ENCODE data around the gene ARCN1. TPM values are rescaled to one million over a fixed set of nuclear protein-coding genes. Genes with fewer than 3 reads are reported as not detected.

Gene ARCN1
- total RNA-seq, 1 donor from 2014 or later, result 112 TPM

- Histone ChIP-seq H3K4me3 (no peak overlapping the region), H3F3A (ENCODE audit: low read depth) (peaks cover 2% of the 10 kb centered on the region), H3K4me1 (peaks cover 5% of the 10 kb centered on the region), H3K36me3 (no peaks in the 10 kb centered on the region), H3K9me3 (ENCODE audit: low read depth) (no peaks in the 10 kb centered on the region), H4K20me1 (ENCODE audit: low read depth) (no peaks in the 10 kb centered on the region), H3K9ac (no peak overlapping the region), H3K4me2 (no peak overlapping the region), H3K79me2 (ENCODE audit: low read depth) (peaks cover 1% of the 10 kb centered on the region), H2AFZ (replicated peaks) (no peak overlapping the region), H3K27ac (no peak overlapping the region), H3K27me3 (no peaks in the 10 kb centered on the region)
- TF ChIP-seq EZH2 (IDR thresholded peaks at IDR 0.05) (no peak), EZH2phosphoT487 (IDR thresholded peaks at IDR 0.05) (no peak), CTCF (IDR thresholded peaks at IDR 0.05) (no peak)
- no peak for DNase-seq (ENCODE audit: low spot score)
- H3K4me1 Mint-ChIP-seq, result peaks cover 7% of the 10 kb centered on the region
- no peaks in the 10 kb centered on the region for H3K9me3 Mint-ChIP-seq
- no peak overlapping the region for H3K4me3 Mint-ChIP-seq
- H3K27ac Mint-ChIP-seq, result no peak overlapping the region
- peaks cover 18% of the 10 kb centered on the region for H3K36me3 Mint-ChIP-seq
- H3K27me3 Mint-ChIP-seq (ENCODE audit: insufficient read depth, low read depth), result no peaks in the 10 kb centered on the region
These were observed 35.5 kb upstream of the ARCN1 start for GRCh38 chr11:118536726-118537125.

DNA sequence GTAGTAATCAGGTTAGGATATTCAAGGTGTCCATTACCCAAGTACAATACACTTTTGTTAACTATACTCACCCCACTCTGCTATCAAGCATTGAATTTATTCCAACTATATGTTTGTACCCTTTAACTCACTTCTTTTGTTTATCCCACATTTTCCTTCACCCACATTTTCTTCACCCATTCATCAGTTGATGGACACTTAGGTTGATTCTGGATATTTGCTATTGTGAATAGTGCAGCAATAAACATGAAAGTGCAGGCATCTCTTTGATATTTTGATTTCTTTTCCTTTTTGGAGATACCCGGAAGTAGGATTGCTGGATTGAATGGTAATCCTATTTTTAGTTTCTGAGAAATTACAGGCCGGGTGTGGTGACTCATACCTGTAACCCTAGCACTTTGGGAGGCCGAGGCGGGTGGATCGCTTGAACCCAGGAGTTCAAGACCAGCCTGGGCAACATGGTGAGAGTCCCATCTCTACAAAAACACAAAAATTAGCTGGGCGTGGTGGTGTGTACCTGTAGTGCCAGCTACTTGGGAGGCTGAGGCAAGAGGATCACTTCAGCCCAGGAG, 34.7 kb upstream of the ARCN1 start:
- Histone ChIP-seq H3K9ac (no peak overlapping the region), H4K20me1 (ENCODE audit: low read depth) (no peaks in the 10 kb centered on the region), H3K4me1 (no peaks in the 10 kb centered on the region), H3K27ac (no peak overlapping the region), H3K4me2 (no peak overlapping the region), H3K79me2 (ENCODE audit: low read depth) (no peaks in the 10 kb centered on the region), H3K4me3 (no peak overlapping the region), H3K27me3 (no peaks in the 10 kb centered on the region), H3F3A (ENCODE audit: low read depth) (no peaks in the 10 kb centered on the region), H3K9me3 (ENCODE audit: low read depth) (no peaks in the 10 kb centered on the region), H3K36me3 (no peaks in the 10 kb centered on the region), H2AFZ (replicated peaks) (no peak overlapping the region)
- no peaks in the 10 kb centered on the region for H3K27me3 Mint-ChIP-seq (ENCODE audit: insufficient read depth, low read depth)
- peaks cover 21% of the 10 kb centered on the region for H3K36me3 Mint-ChIP-seq
- no peak overlapping the region for H3K27ac Mint-ChIP-seq
- DNase-seq (ENCODE audit: low spot score), result no peak
- H3K9me3 Mint-ChIP-seq, result no peaks in the 10 kb centered on the region
- H3K4me3 Mint-ChIP-seq, result no peak overlapping the region
- H3K4me1 Mint-ChIP-seq, result peaks cover under 1% of the 10 kb centered on the region
- TF ChIP-seq CTCF (IDR thresholded peaks at IDR 0.05), result no peak
- no peak for TF ChIP-seq EZH2 (IDR thresholded peaks at IDR 0.05)
- no peak for TF ChIP-seq EZH2phosphoT487 (IDR thresholded peaks at IDR 0.05)

DNA sequence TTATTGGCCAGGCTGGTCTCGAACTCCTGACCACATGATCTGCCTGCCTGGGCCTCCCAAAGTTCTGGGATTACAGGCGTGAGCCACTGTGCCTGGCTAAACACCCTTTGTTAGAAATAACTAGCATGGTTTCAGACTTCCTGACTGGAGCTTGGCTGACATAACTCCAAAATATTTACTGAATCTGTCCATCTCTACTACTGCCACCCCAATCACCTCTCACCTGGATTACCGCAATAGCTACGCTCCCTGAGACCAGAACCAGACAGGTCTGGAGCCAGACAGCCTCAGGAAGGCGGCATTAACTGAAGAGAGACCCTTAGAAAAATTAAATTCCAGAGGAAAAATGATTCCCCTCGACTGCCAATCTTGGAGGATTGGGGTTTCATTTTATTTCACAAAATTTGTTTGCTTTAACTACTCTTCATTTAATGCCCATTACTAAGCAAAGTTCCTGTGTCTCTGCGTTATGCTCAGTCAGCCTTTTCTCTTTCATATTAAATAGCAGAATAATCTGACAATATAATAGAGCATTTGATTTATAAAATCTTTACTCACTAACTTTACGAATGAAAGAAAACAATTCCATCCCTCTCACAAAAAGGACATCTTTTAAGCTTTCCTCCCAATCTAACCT, 28.1 kb upstream of the ARCN1 start:
- DNase-seq (ENCODE audit: low spot score), result no peak
- Histone ChIP-seq H3K27ac (no peak overlapping the region), H3F3A (ENCODE audit: low read depth) (no peaks in the 10 kb centered on the region), H3K79me2 (ENCODE audit: low read depth) (no peaks in the 10 kb centered on the region), H3K9ac (no peak overlapping the region), H4K20me1 (ENCODE audit: low read depth) (no peaks in the 10 kb centered on the region), H3K36me3 (no peaks in the 10 kb centered on the region), H3K27me3 (no peaks in the 10 kb centered on the region), H3K9me3 (ENCODE audit: low read depth) (no peaks in the 10 kb centered on the region), H3K4me2 (no peak overlapping the region), H3K4me3 (no peak overlapping the region), H2AFZ (replicated peaks) (no peak overlapping the region), H3K4me1 (no peaks in the 10 kb centered on the region)
- Mint-ChIP-seq H3K27ac (no peak overlapping the region), H3K27me3 (ENCODE audit: insufficient read depth, low read depth) (no peaks in the 10 kb centered on the region), H3K4me1 (no peaks in the 10 kb centered on the region), H3K4me3 (no peak overlapping the region), H3K9me3 (no peaks in the 10 kb centered on the region), H3K36me3 (peaks cover 21% of the 10 kb centered on the region)
- no peak for TF ChIP-seq EZH2phosphoT487 (IDR thresholded peaks at IDR 0.05)
- no peak for TF ChIP-seq CTCF (IDR thresholded peaks at IDR 0.05)
- TF ChIP-seq EZH2 (IDR thresholded peaks at IDR 0.05), result no peak
